ENCODE measurements around the gene RIN2. TPM values are rescaled to one million over a fixed set of nuclear protein-coding genes. Genes with fewer than 3 reads are reported as not detected.
A peak's percentile ranks its signal among the peaks of the same experiment; 100 is the strongest.

The RIN2 gene
- total and polyA plus RNA-seq, 2 of the 13 experiments (the other 11 are each of a cell fraction or from before 2014, with no cell fraction given) = 2.5 to 5.1 TPM

GRCh38 chr20:19802099-19802491 is 44.0 kb downstream of the RIN2 start:
- TF ChIP-seq RERE (CRISPR knock-in tag; IDR thresholded peaks at IDR 0.05; ENCODE audit: low read depth) = no peak
- TF ChIP-seq ZBTB7A (CRISPR knock-in tag; IDR thresholded peaks at IDR 0.05) = 0 out of 2 replicates have a peak, but pooled peaks have one; percentile 42
- no peak for TF ChIP-seq ASH2L (IDR thresholded peaks at IDR 0.05; ENCODE audit: insufficient read length, low read depth, low read length)
- no peak for TF ChIP-seq ZNF18 (CRISPR knock-in tag; IDR thresholded peaks at IDR 0.05; ENCODE audit: insufficient replicate concordance)
- Histone ChIP-seq H3K27me3 (ENCODE audit: control insufficient read depth in 1 of 2, insufficient read depth in 2 of 2, low read length in 2 of 2) (no peaks in the 10 kb centered on the region), H3K4me3 (replicated peaks in 1 of 3; ENCODE audit: insufficient read depth in 1 of 3, low read depth in 2 of 3, low read length in 3 of 3) (no peak overlapping the region), H3K9me3 (ENCODE audit: low read length) (no peaks in the 10 kb centered on the region), H3K4me1 (ENCODE audit: insufficient read depth, low read length) (no peaks in the 10 kb centered on the region), H3K4me2 (ENCODE audit: low read depth, low read length) (no peak overlapping the region), H3K27ac (ENCODE audit: extremely low read length, insufficient read depth, low read length) (no peak overlapping the region), H3K9ac (ENCODE audit: insufficient read depth, low read depth, low read length) (no peak overlapping the region), H3K79me2 (ENCODE audit: insufficient read depth, low read length) (no peaks in the 10 kb centered on the region), H4K20me1 (ENCODE audit: insufficient read depth, low read length) (no peaks in the 10 kb centered on the region), H3K36me3 (replicated peaks in 1 of 2; ENCODE audit: control insufficient read depth in 1 of 2, insufficient read depth in 2 of 2, low read length in 2 of 2) (no peaks in the 10 kb centered on the region), H2AFZ (ENCODE audit: low read length) (no peak overlapping the region)
- POLR2A ChIA-PET = no interaction called here
- in situ Hi-C loops (cut with HindIII; ENCODE audit: extremely low pct_ligation_motif_present, low pct_unique_long_range_greater_than_20kb) = no loop called here
- DNase-seq (ENCODE audit: low spot score) (no peak), FAIRE-seq (no peak), ATAC-seq (no peak)
- 95% methylated on average over 6 of the region's 6 CpGs for WGBS (ENCODE audit: low lambda C conversion rate)
- intact Hi-C loops (cut with micrococcal nuclease; ENCODE audit: unreplicated experiment) = loop anchor here (1.0 to 5.0 kb wide), 4 partner anchors 17 to 114 kb away; no protein-coding TSS in a partner anchor
- CTCF ChIA-PET (ENCODE audit: low intra/inter-chr PET ratio, low total read pairs) = interaction anchor here (1.2 to 3.1 kb wide), 4 partner anchors 18 to 114 kb away, joined by 3 to 48 read pairs (median 20); no protein-coding TSS in a partner anchor
- BruUV-seq (replicated peaks) = no TSS peak

Data from HepG2 (cell line).